Smooth muscle cell (in vitro differentiated cells): Measurements from ENCODE around the gene SPRED2. TPM values are rescaled to one million over a fixed set of nuclear protein-coding genes. Genes with fewer than 3 reads are reported as not detected.

Experiments
- DNase-seq: peaks from one replicate; lab custom pipeline; 2025; ENCODE audit not compliant: unreplicated experiment; lab: John Stamatoyannopoulos, UW
- H2AFZ ChIP-seq: fragments of 200-600 bp; sonication (generic); 2 replicates; pipeline ENCODE4 v1.6.0; 2016; ENCODE audit warnings: antibody characterized with exemption, low read depth, mild to moderate bottlenecking
- H3F3A ChIP-seq: fragments of 200-600 bp; sonication (generic); 2 replicates; pipeline ENCODE4 v1.6.0; 2017; ENCODE audit warnings: antibody characterized with exemption, low read depth
- H3K27ac ChIP-seq: fragments of 200-600 bp; sonication (generic); 2 replicates; pipeline ENCODE4 v1.5.1; 2016; ENCODE audit warnings: low read depth, mild to moderate bottlenecking
- H3K27me3 ChIP-seq: fragments of 200-600 bp; sonication (generic); 2 replicates; pipeline ENCODE4 v1.6.1; 2016; ENCODE audit warnings: low read depth, mild to moderate bottlenecking
- H3K36me3 ChIP-seq: fragments of 200-600 bp; sonication (generic); 2 replicates; pipeline ENCODE4 v1.5.1; 2016; ENCODE audit warnings: low read depth
- H3K4me1 ChIP-seq: fragments of 200-600 bp; sonication (generic); 2 replicates; pipeline ENCODE4 v1.5.1; 2016; ENCODE audit warnings: low read depth
- H3K4me2 ChIP-seq: fragments of 200-600 bp; sonication (generic); 2 replicates; pipeline ENCODE4 v1.6.0; 2016; ENCODE audit warnings: mild to moderate bottlenecking
- H3K4me3 ChIP-seq: fragments of 200-600 bp; sonication (generic); 2 replicates; pipeline ENCODE4 v1.5.1; 2016; ENCODE audit warnings: mild to moderate bottlenecking
- H3K79me2 ChIP-seq: fragments of 200-600 bp; sonication (generic); 2 replicates; pipeline ENCODE4 v1.6.0; 2016; ENCODE audit warnings: low read depth, mild to moderate bottlenecking
- H3K9ac ChIP-seq: fragments of 200-600 bp; sonication (generic); 2 replicates; pipeline ENCODE4 v1.6.0; 2016; ENCODE audit warnings: low read depth
- H3K9me3 ChIP-seq: fragments of 200-600 bp; sonication (generic); replicated peaks from 2 replicates; pipeline ENCODE4 v1.5.1; 2016; ENCODE audit warnings: low read depth
- H4K20me1 ChIP-seq: fragments of 200-600 bp; sonication (generic); 2 replicates; pipeline ENCODE4 v1.6.0; 2016; ENCODE audit warnings: low read depth
- WGBS: methylation state at CpG from one replicate; pipeline ENCODE4 v1.1.7; 2016; ENCODE audit warnings: low lambda C conversion rate; 5-methylcytosine and 5-hydroxymethylcytosine counted together
- polyA plus RNA-seq: library from polyadenylated mRNA; unstranded; fragments of >200 nt; fragmentation: Nextera tagmentation; extraction: Ambion mirVana; gene quantifications from 2 replicates; pipeline ENCODE4 v1.2.1, GENCODE V29; 2016
- total RNA-seq: library from RNA; depleted of rRNA; stranded (reverse); fragments of >200 nt; gene quantifications from 2 replicates; pipeline ENCODE4 v1.2.3, GENCODE V29; 2014
- TF ChIP-seq, protein P1 (sequence below): fragments of 200-600 bp; sonication (generic); IDR thresholded peaks from 2 replicates; pipeline ENCODE4 v1.5.1; 2017; ENCODE audit warnings: borderline replicate concordance, mild to moderate bottlenecking, antibody characterized with exemption; ENCODE audit not compliant: insufficient read depth, poor library complexity, severe bottlenecking

The SPRED2 gene
- total and polyA plus RNA-seq, 2 experiments from 2014 or later: 18.3 to 23.7 TPM

GRCh38 chr2:65334714-65335113 lies 97.7 kb downstream of the SPRED2 start:
- peaks cover 21% of the 10 kb centered on the region for H3K79me2 ChIP-seq
- H3K27ac ChIP-seq: no peak overlapping the region
- whole genome bisulfite sequencing: 97% methylated on average over 4 of the region's 4 CpGs
- peaks cover 16% of the 10 kb centered on the region for H3K4me1 ChIP-seq
- no peaks in the 10 kb centered on the region for H3K36me3 ChIP-seq
- H3K4me2 ChIP-seq: no peak overlapping the region
- TF ChIP-seq, protein P1, sequence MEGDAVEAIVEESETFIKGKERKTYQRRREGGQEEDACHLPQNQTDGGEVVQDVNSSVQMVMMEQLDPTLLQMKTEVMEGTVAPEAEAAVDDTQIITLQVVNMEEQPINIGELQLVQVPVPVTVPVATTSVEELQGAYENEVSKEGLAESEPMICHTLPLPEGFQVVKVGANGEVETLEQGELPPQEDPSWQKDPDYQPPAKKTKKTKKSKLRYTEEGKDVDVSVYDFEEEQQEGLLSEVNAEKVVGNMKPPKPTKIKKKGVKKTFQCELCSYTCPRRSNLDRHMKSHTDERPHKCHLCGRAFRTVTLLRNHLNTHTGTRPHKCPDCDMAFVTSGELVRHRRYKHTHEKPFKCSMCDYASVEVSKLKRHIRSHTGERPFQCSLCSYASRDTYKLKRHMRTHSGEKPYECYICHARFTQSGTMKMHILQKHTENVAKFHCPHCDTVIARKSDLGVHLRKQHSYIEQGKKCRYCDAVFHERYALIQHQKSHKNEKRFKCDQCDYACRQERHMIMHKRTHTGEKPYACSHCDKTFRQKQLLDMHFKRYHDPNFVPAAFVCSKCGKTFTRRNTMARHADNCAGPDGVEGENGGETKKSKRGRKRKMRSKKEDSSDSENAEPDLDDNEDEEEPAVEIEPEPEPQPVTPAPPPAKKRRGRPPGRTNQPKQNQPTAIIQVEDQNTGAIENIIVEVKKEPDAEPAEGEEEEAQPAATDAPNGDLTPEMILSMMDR: no peak
- no peaks in the 10 kb centered on the region for H3K9me3 ChIP-seq
- H4K20me1 ChIP-seq: no peaks in the 10 kb centered on the region
- no peak for DNase-seq
- peaks cover 14% of the 10 kb centered on the region for H3F3A ChIP-seq
- H2AFZ ChIP-seq: no peak overlapping the region
- H3K9ac ChIP-seq: no peak overlapping the region
- H3K4me3 ChIP-seq: no peak overlapping the region
- H3K27me3 ChIP-seq: no peaks in the 10 kb centered on the region

GRCh38 chr2:65331336-65332025 lies 100.9 kb downstream of the SPRED2 start:
- Histone ChIP-seq H3K79me2 (peaks cover 16% of the 10 kb centered on the region), H3K9me3 (no peaks in the 10 kb centered on the region), H3K27me3 (no peaks in the 10 kb centered on the region), H3F3A (peaks cover 14% of the 10 kb centered on the region), H2AFZ (no peak overlapping the region), H3K27ac (peak overlapping the region; percentile 11), H4K20me1 (no peaks in the 10 kb centered on the region), H3K9ac (no peak overlapping the region), H3K4me1 (peaks cover 16% of the 10 kb centered on the region), H3K36me3 (no peaks in the 10 kb centered on the region), H3K4me3 (no peak overlapping the region), H3K4me2 (no peak overlapping the region)
- WGBS: 66% methylated on average over 7 of the region's 7 CpGs
- no peak for DNase-seq
- TF ChIP-seq, protein P1: no peak

DNA sequence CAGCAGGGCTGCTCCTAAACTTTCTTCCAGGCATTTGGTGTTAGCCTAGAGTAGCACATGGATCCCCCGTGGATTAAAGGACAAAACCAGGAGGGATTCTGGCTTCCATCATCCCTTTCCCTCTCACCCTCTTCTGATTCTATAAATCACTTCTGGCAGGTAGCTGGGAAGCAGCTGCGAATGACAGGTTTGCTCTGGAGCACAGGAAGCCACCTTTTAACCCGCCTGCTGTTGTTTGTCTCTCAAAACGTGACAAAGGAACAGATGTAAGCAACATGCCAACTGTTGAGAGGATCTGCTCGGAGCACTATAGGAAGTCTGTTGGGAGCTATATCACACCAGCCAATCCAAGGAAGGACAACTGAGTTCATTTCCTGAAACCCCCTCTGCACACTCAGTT lies 102.9 kb downstream of the SPRED2 start:
- Histone ChIP-seq H3K4me1 (peaks cover 16% of the 10 kb centered on the region), H3K36me3 (no peaks in the 10 kb centered on the region), H3K27ac (no peak overlapping the region), H2AFZ (no peak overlapping the region), H3K9me3 (no peaks in the 10 kb centered on the region), H3K27me3 (no peaks in the 10 kb centered on the region), H4K20me1 (no peaks in the 10 kb centered on the region), H3K4me2 (no peak overlapping the region), H3K9ac (no peak overlapping the region), H3K79me2 (peaks cover 9% of the 10 kb centered on the region), H3K4me3 (no peak overlapping the region), H3F3A (peaks cover 14% of the 10 kb centered on the region)
- TF ChIP-seq, protein P1: no peak
- 46% methylated on average over 5 of the region's 5 CpGs for WGBS
- no peak for DNase-seq

GRCh38 chr2:65326276-65326675 lies 106.1 kb downstream of the SPRED2 start:
- TF ChIP-seq, protein P1: no peak
- Histone ChIP-seq H3F3A (peaks cover 5% of the 10 kb centered on the region), H3K27ac (no peak overlapping the region), H3K27me3 (no peaks in the 10 kb centered on the region), H2AFZ (no peak overlapping the region), H3K36me3 (no peaks in the 10 kb centered on the region), H3K9me3 (no peaks in the 10 kb centered on the region), H3K79me2 (peaks cover 9% of the 10 kb centered on the region), H4K20me1 (no peaks in the 10 kb centered on the region), H3K4me3 (no peak overlapping the region), H3K4me2 (no peak overlapping the region), H3K9ac (no peak overlapping the region), H3K4me1 (peaks cover 6% of the 10 kb centered on the region)
- 82% methylated on average over 4 of the region's 4 CpGs for WGBS
- DNase-seq: no peak
